HepG2 (cell line): ENCODE data around the gene SELPLG. TPM values are rescaled to one million over a fixed set of nuclear protein-coding genes. Genes with fewer than 3 reads are reported as not detected.

Experiments
- ATAC-seq: fragments of 200-7000 bp; cut with Tn5 transposase; 3 replicates; pipeline ENCODE4 v1.9.1; 2020; ENCODE audit warnings: mild to moderate bottlenecking, moderate library complexity
- BruUV-seq: library from RNA; stranded (reverse); fragments of 400-500 nt; replicated peaks from 2 replicates; lab custom pipeline; 2021; lab: Mats Ljungman, UMichigan
- CTCF ChIA-PET: fragments of 300-600 bp; formaldehyde crosslinking; extraction: SDS; loops from one replicate; lab custom pipeline; 2021; ENCODE audit warnings: low total read pairs, inconsistent platforms, low intra/inter-chr PET ratio; lab: Yijun Ruan, JAX
- POLR2A ChIA-PET: fragments of 350-600 bp; sonication (Branson Sonifier 250); formaldehyde crosslinking; loops from one replicate; lab custom pipeline; 2020; ENCODE audit warnings: antibody characterized with exemption, inconsistent platforms; lab: Yijun Ruan, JAX
- DNase-seq: peaks from one replicate; pipeline ENCODE4 v3.0.0-alpha.2; 2015; ENCODE audit warnings: low spot score
- FAIRE-seq: peaks from 3 replicates; lab custom pipeline; 2011; peaks lifted over from hg19 to GRCh38; lab: Jason Lieb, UNC
- H2AFZ ChIP-seq: one replicate; pipeline ENCODE4 v1.6.1; 2011; ENCODE audit warnings: low read length, inconsistent platforms
- H3K27ac ChIP-seq: fragments of 300-600 bp; 3 replicates; pipeline ENCODE4 v1.8.0; 2011; ENCODE audit warnings: mixed run types, mild to moderate bottlenecking, mixed read lengths, low read length, inconsistent platforms; ENCODE audit not compliant: insufficient read depth; ENCODE audit errors: extremely low read length
- H3K27me3 ChIP-seq, 2 experiments: fragments of 200-600 bp in 1 of 2; 2 replicates in 1 of 2; 3 replicates in 1 of 2; pipeline versions ENCODE4 v1.6.0 to v1.8.0; 2011; ENCODE audit warnings: low read length in 2 of 2, mild to moderate bottlenecking in 2 of 2, moderate library complexity in 2 of 2, inconsistent platforms in 1 of 2; ENCODE audit not compliant: insufficient read depth in 2 of 2, control insufficient read depth in 1 of 2
- H3K36me3 ChIP-seq, 2 experiments: fragments of 200-600 bp in 1 of 2; replicated peaks in 1 of 2; 2 replicates in 1 of 2; 3 replicates in 1 of 2; pipeline versions ENCODE4 v1.5.1 to v1.8.0; 2011; ENCODE audit warnings: low read length in 2 of 2, inconsistent platforms in 1 of 2; ENCODE audit not compliant: insufficient read depth in 2 of 2, control insufficient read depth in 1 of 2
- H3K4me1 ChIP-seq: 2 replicates; pipeline ENCODE4 v1.5.1; 2012; ENCODE audit warnings: low read length, inconsistent platforms; ENCODE audit not compliant: insufficient read depth
- H3K4me2 ChIP-seq: 2 replicates; pipeline ENCODE4 v1.6.0; 2011; ENCODE audit warnings: low read depth, low read length, inconsistent platforms
- H3K4me3 ChIP-seq, 3 experiments: fragments of 200-600 bp in 1 of 3; sonication (generic), shearing (Covaris generic) in 1 of 3; replicated peaks in 1 of 3; 2 replicates each; pipeline ENCODE4 v1.5.1; 2011 to 2016; ENCODE audit warnings: low read length in 3 of 3, inconsistent platforms in 2 of 3, low read depth in 2 of 3, mild to moderate bottlenecking in 2 of 3, control low read depth in 1 of 3, mixed read lengths in 1 of 3; ENCODE audit not compliant: insufficient read depth in 1 of 3
- H3K79me2 ChIP-seq: one replicate; pipeline ENCODE4 v1.6.1; 2011; ENCODE audit warnings: low read length, inconsistent platforms; ENCODE audit not compliant: insufficient read depth
- H3K9ac ChIP-seq: 2 replicates; pipeline ENCODE4 v1.6.0; 2011; ENCODE audit warnings: mild to moderate bottlenecking, low read depth, low read length, inconsistent platforms; ENCODE audit not compliant: insufficient read depth
- H3K9me3 ChIP-seq: 2 replicates; pipeline ENCODE4 v1.5.1; 2012; ENCODE audit warnings: mild to moderate bottlenecking, low read length
- H4K20me1 ChIP-seq: 2 replicates; pipeline ENCODE4 v1.6.0; 2011; ENCODE audit warnings: inconsistent platforms, mild to moderate bottlenecking, low read length, moderate library complexity; ENCODE audit not compliant: insufficient read depth
- POLR2G ChIP-seq: fragments of 200-400 bp; formaldehyde crosslinking; IDR thresholded peaks from 2 replicates; pipeline ENCODE4 v1.6.1; 2018; ENCODE audit warnings: mild to moderate bottlenecking, low read depth, low read length, moderate library complexity
- RBAK ChIP-seq: sonication (generic); formaldehyde crosslinking; IDR thresholded peaks from 2 replicates; pipeline ENCODE4 v1.5.1; 2020; ENCODE audit warnings: mild to moderate bottlenecking, missing genetic modification reagents
- XRCC5 ChIP-seq: fragments of 200-400 bp; formaldehyde crosslinking; optimal IDR thresholded peaks from 2 replicates; pipeline ENCODE3; 2017; ENCODE audit warnings: mild to moderate bottlenecking, low read length
- ZFP62 ChIP-seq: sonication (generic); formaldehyde crosslinking; IDR thresholded peaks from 2 replicates; pipeline ENCODE4 v1.4.0; 2020; ENCODE audit warnings: missing genetic modification reagents
- ZNF777 ChIP-seq: sonication (generic); formaldehyde crosslinking; IDR thresholded peaks from 2 replicates; pipeline ENCODE4 v1.4.0; 2020; ENCODE audit warnings: missing genetic modification reagents
- WGBS: methylation state at CpG from one replicate; pipeline ENCODE4 v1.1.6; 2017; ENCODE audit warnings: low lambda C conversion rate; 5-methylcytosine and 5-hydroxymethylcytosine counted together
- in situ Hi-C: cut with HindIII; loops from 2 replicates; pipeline ENCODE4 v1.10.0; 2017; ENCODE audit warnings: low pct_unique_long_range_greater_than_20kb; ENCODE audit not compliant: extremely low pct_ligation_motif_present
- intact Hi-C: fragments of 100-400 bp; cut with micrococcal nuclease; formaldehyde crosslinking; loops from one replicate; pipeline ENCODE4 v1.10.0; 2022; ENCODE audit not compliant: unreplicated experiment
- polyA plus RNA-seq, 8 experiments: library from polyadenylated mRNA; depleted of rRNA in 3 of 8; stranded (reverse) in 7 of 8; unstranded in 1 of 8; fragments of >200 nt; fragmentation: Illumina TruSeq in 4 of 8; extraction: Trizol in 4 of 8; gene quantifications; 2 replicates each; pipeline versions ENCODE4 v1.2.1 to v1.2.3, GENCODE V29; 2011 to 2016; ENCODE audit warnings: low read depth in 4 of 8, missing spikeins in 1 of 8, mixed read lengths in 1 of 8; ENCODE audit not compliant: insufficient read depth in 1 of 8
- total RNA-seq, 5 experiments: library from RNA; depleted of rRNA; stranded (reverse); fragments of >200 nt; fragmentation: Illumina TruSeq; extraction: Trizol; gene quantifications; 2 replicates each; pipeline ENCODE4 v1.2.3, GENCODE V29; 2016; ENCODE audit warnings: low read depth in 1 of 5
- TF ChIP-seq, protein P1 (sequence below): sonication (generic); formaldehyde crosslinking; IDR thresholded peaks from 2 replicates; pipeline ENCODE4 v1.4.0; 2020; ENCODE audit warnings: missing genetic modification reagents

Gene SELPLG
- total and polyA plus RNA-seq, 2 of the 13 experiments (the other 11 are each of a cell fraction or from before 2014, with no cell fraction given), result 0.12 TPM; not detected in 1

DNA sequence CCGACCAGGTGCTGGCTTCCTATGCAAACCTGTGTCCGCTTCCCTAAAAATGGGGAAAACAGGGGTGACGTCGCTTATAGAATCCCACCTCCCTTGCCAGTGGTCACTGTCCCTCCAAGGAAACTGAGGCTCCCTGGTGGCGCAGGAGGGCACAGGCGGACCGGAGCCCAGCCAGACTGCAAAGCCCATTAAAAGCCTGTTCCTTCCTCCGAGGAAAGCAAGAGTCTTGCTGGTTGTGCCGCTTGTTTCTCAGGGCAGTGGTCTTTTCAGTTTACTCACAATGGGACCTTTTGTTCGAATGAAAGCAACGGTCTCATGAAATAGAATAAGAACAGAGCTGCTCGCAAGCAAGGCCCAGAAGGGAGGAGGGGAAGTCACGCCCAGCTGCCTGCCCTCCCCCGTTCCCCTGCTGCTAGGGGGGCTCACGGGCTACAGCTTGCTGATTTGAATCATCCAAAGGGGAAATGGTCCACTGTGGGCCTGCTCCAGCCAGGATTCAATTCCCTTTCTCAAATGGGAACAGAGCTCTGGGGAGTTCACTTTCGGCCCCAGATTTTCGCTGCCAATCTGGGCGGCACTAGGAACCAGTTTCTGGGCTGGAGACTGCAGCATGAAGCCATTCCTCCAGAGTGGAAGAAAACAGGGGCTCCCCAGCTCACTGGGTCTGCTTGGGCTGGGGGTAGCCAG is 4.6 kb upstream of the SELPLG start:
- H2AFZ ChIP-seq, result no peak overlapping the region
- H4K20me1 ChIP-seq, result no peaks in the 10 kb centered on the region; the same call in 1 of the 2 replicates
- intact Hi-C loops (no loop called here), in situ Hi-C loops (no loop called here)
- no peak for DNase-seq
- no peak for FAIRE-seq
- no peak overlapping the region; the same call in 1 of the 2 replicates for H3K9ac ChIP-seq
- H3K4me3 ChIP-seq, result no peak overlapping the region
- H3K9me3 ChIP-seq, result no peaks in the 10 kb centered on the region
- peaks cover 39% of the 10 kb centered on the region for H3K4me1 ChIP-seq
- ChIA-PET CTCF (no interaction called here), POLR2A (no interaction called here)
- WGBS, result 24% methylated on average over 9 of the region's 18 CpGs
- H3K27me3 ChIP-seq, result peaks cover 2 to 20% of the 10 kb centered on the region in 2 experiments; a peak in 4 of 5 replicates
- H3K27ac ChIP-seq, result no peak overlapping the region
- peak overlapping the region; percentile 26 for H3K4me2 ChIP-seq
- ATAC-seq, result peak; percentile 5
- peak; percentile 40 for TF ChIP-seq POLR2G
- no peak for TF ChIP-seq ZNF777 (CRISPR knock-in tag)
- TF ChIP-seq XRCC5, result peak; percentile 49
- no peak for TF ChIP-seq RBAK (CRISPR knock-in tag)
- TF ChIP-seq ZFP62, result no peak
- TF ChIP-seq, protein P1, sequence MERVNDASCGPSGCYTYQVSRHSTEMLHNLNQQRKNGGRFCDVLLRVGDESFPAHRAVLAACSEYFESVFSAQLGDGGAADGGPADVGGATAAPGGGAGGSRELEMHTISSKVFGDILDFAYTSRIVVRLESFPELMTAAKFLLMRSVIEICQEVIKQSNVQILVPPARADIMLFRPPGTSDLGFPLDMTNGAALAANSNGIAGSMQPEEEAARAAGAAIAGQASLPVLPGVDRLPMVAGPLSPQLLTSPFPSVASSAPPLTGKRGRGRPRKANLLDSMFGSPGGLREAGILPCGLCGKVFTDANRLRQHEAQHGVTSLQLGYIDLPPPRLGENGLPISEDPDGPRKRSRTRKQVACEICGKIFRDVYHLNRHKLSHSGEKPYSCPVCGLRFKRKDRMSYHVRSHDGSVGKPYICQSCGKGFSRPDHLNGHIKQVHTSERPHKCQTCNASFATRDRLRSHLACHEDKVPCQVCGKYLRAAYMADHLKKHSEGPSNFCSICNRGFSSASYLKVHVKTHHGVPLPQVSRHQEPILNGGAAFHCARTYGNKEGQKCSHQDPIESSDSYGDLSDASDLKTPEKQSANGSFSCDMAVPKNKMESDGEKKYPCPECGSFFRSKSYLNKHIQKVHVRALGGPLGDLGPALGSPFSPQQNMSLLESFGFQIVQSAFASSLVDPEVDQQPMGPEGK, result peak; percentile 68; the same call in 1 of the 2 replicates
- TF ChIP-seq, all 625 proteins: peak for 3
- no TSS peak for BruUV-seq
- H3K79me2 ChIP-seq, result no peaks in the 10 kb centered on the region
- no peaks in the 10 kb centered on the region for H3K36me3 ChIP-seq
